PC-3 (cell line): ENCODE data around the gene SEMA3F. TPM values are rescaled to one million over a fixed set of nuclear protein-coding genes. Genes with fewer than 3 reads are reported as not detected.

ENCODE experiments used
- ATAC-seq: fragments of 200-7000 bp; cut with Tn5 transposase; 2 replicates; pipeline ENCODE4 v1.9.1; 2020; ENCODE audit warnings: mild to moderate bottlenecking, moderate library complexity
- BruUV-seq: library from RNA; stranded (reverse); fragments of 400-500 nt; replicated peaks from 2 replicates; lab custom pipeline; 2021; lab: Mats Ljungman, UMichigan
- CTCF ChIA-PET: fragments of 300-600 bp; sonication (Branson Sonifier 250); formaldehyde crosslinking; loops from one replicate; lab custom pipeline; 2022; ENCODE audit warnings: antibody characterized with exemption; lab: Charles Lee
- POLR2A ChIA-PET: fragments of 300-600 bp; sonication (Branson Sonifier 250); formaldehyde crosslinking; loops from one replicate; lab custom pipeline; 2022; ENCODE audit warnings: antibody characterized with exemption; ENCODE audit not compliant: unreplicated experiment; lab: Charles Lee
- DNase-seq: peaks from one replicate; pipeline ENCODE4 v3.0.0-alpha.2; 2015
- H2AFZ ChIP-seq: fragments of 300-600 bp; sonication (generic); 2 replicates; pipeline ENCODE4 v1.6.0; 2016; ENCODE audit warnings: antibody characterized with exemption, low read length
- H3F3A ChIP-seq: fragments of 300-600 bp; sonication (generic); one replicate; pipeline ENCODE4 v1.6.0; 2017; ENCODE audit warnings: antibody characterized with exemption, low read length, control low read depth, mild to moderate bottlenecking; ENCODE audit not compliant: unreplicated experiment
- H3K27ac ChIP-seq: fragments of 300-600 bp; sonication (generic); 2 replicates; pipeline ENCODE4 v1.5.1; 2016; ENCODE audit warnings: mild to moderate bottlenecking, low read length
- H3K27me3 ChIP-seq: fragments of 300-600 bp; sonication (generic); 2 replicates; pipeline ENCODE4 v1.6.1; 2016; ENCODE audit warnings: low read length, mixed read lengths
- H3K36me3 ChIP-seq: fragments of 300-600 bp; sonication (generic); 2 replicates; pipeline ENCODE4 v1.6.1; 2016; ENCODE audit warnings: low read depth, mixed run types, low read length, mixed read lengths
- H3K4me1 ChIP-seq: fragments of 300-600 bp; sonication (generic); 2 replicates; pipeline ENCODE4 v1.5.1; 2016; ENCODE audit warnings: low read length; ENCODE audit not compliant: insufficient read depth
- H3K4me2 ChIP-seq: fragments of 300-600 bp; sonication (generic); 2 replicates; pipeline ENCODE4 v1.6.0; 2016; ENCODE audit warnings: low read length
- H3K4me3 ChIP-seq: fragments of 300-600 bp; sonication (generic); 2 replicates; pipeline ENCODE4 v1.5.1; 2016; ENCODE audit warnings: mild to moderate bottlenecking, low read length, mixed read lengths
- H3K79me2 ChIP-seq: fragments of 300-600 bp; sonication (generic); 2 replicates; pipeline ENCODE4 v1.6.1; 2017; ENCODE audit warnings: low read length, mixed read lengths
- H3K9ac ChIP-seq: fragments of 300-600 bp; sonication (generic); 2 replicates; pipeline ENCODE4 v1.6.0; 2016; ENCODE audit warnings: mild to moderate bottlenecking, low read length
- H3K9me2 ChIP-seq: fragments of 300-600 bp; sonication (generic); replicated peaks from 2 replicates; pipeline ENCODE4 v1.6.1; 2016; ENCODE audit warnings: mixed run types, low read length, mixed read lengths
- H3K9me3 ChIP-seq: fragments of 300-600 bp; sonication (generic); 2 replicates; pipeline ENCODE4 v1.6.1; 2016; ENCODE audit warnings: low read length, mixed read lengths
- H4K20me1 ChIP-seq: fragments of 300-600 bp; sonication (generic); 2 replicates; pipeline ENCODE4 v1.6.1; 2016; ENCODE audit warnings: low read length, mixed read lengths
- CTCF ChIP-seq: fragments of 300-600 bp; sonication (generic); conservative IDR thresholded peaks from 2 replicates; pipeline ENCODE4 v1.5.1; 2017; ENCODE audit warnings: antibody characterized with exemption, low read depth, mild to moderate bottlenecking, low read length
- EZH2 ChIP-seq: fragments of 300-600 bp; sonication (generic); IDR thresholded peaks from one replicate; pipeline ENCODE4 v1.6.1; 2017; ENCODE audit warnings: antibody characterized with exemption, mild to moderate bottlenecking, low read length; ENCODE audit not compliant: unreplicated experiment
- EZH2phosphoT487 ChIP-seq: fragments of 300-600 bp; sonication (generic); IDR thresholded peaks from 2 replicates; pipeline ENCODE4 v1.6.1; 2018; ENCODE audit warnings: mild to moderate bottlenecking, antibody characterized with exemption, low read length, borderline replicate concordance
- intact Hi-C: fragments of 100-400 bp; cut with micrococcal nuclease; formaldehyde crosslinking; loops from 2 replicates; pipeline ENCODE4 v1.9.0; 2023
- total RNA-seq: library from RNA; depleted of rRNA; stranded (reverse); fragments of >200 nt; gene quantifications from 2 replicates; pipeline ENCODE4 v1.2.3, GENCODE V29; 2014

The SEMA3F gene
- total RNA-seq, 1 experiment from 2014 or later: 50.5 TPM

- peak; percentile 71 for DNase-seq
- ATAC-seq: peak; percentile 12
- Histone ChIP-seq H3K4me1 (peaks cover 82% of the 10 kb centered on the region), H3K4me3 (no peak overlapping the region), H3K27me3 (no peaks in the 10 kb centered on the region), H3K36me3 (no peaks in the 10 kb centered on the region), H4K20me1 (no peaks in the 10 kb centered on the region), H3K79me2 (peaks cover 60% of the 10 kb centered on the region), H3K9me2 (no peaks in the 10 kb centered on the region), H3K9me3 (no peaks in the 10 kb centered on the region), H3F3A (no peaks in the 10 kb centered on the region), H3K9ac (peak overlapping the region; percentile 87), H3K27ac (peak overlapping the region; percentile 99), H3K4me2 (peak overlapping the region; percentile 66), H2AFZ (no peak overlapping the region)
- ChIA-PET POLR2A (interaction anchor here (0.6 kb wide), 2 partner anchors 68 to 1815 kb away, joined by 5 read pairs; partner anchors contain the start of gene GNAI2), CTCF (no interaction called here)
- intact Hi-C loops: no loop called here
- BruUV-seq: TSS peak; percentile 58
- TF ChIP-seq CTCF: no peak
- no peak for TF ChIP-seq EZH2phosphoT487
- no peak for TF ChIP-seq EZH2
These were observed 12.1 kb downstream of the SEMA3F start for GRCh38 chr3:50167069-50167840.

DNA sequence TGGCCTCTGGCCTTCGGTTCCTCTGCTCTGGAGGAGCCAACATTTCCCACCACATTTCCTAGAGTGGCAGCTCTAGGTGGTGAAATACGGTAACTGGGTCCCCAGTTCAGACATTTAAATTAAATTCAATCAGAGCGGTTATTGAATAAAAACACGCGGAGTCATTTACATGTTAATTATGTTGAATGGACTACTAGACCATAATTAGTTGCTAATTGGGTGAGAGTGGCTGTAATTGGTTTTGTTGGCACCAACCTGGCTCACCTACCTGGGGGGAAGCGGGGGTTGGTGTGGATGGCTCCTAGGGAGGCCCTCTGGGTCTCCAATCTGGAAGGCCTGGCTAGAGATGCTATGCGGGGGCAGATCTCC, 12.7 kb downstream of the SEMA3F start:
- Histone ChIP-seq H3K4me3 (no peak overlapping the region), H2AFZ (no peak overlapping the region), H3K79me2 (peaks cover 60% of the 10 kb centered on the region), H3K27me3 (no peaks in the 10 kb centered on the region), H3K9ac (peak overlapping the region; percentile 72), H3K4me2 (peak overlapping the region; percentile 42), H3K9me2 (no peaks in the 10 kb centered on the region), H3F3A (no peaks in the 10 kb centered on the region), H3K36me3 (no peaks in the 10 kb centered on the region), H3K9me3 (no peaks in the 10 kb centered on the region), H3K4me1 (peaks cover 82% of the 10 kb centered on the region), H3K27ac (peak overlapping the region; percentile 96), H4K20me1 (no peaks in the 10 kb centered on the region)
- ChIA-PET CTCF (no interaction called here), POLR2A (interaction anchor here (0.6 kb wide), 2 partner anchors 68 to 1815 kb away, joined by 5 read pairs; partner anchors contain the start of gene GNAI2)
- no peak for ATAC-seq
- BruUV-seq: no TSS peak
- TF ChIP-seq EZH2phosphoT487 (no peak), CTCF (no peak), EZH2 (no peak)
- DNase-seq: no peak
- intact Hi-C loops: no loop called here

GRCh38 chr3:50168388-50168787, 13.3 kb downstream of the SEMA3F start:
- Histone ChIP-seq H3K4me1 (peaks cover 78% of the 10 kb centered on the region), H3K4me2 (no peak overlapping the region), H3K9ac (peak overlapping the region; percentile 72; the same call in 1 of the 2 replicates), H3F3A (no peaks in the 10 kb centered on the region), H3K36me3 (no peaks in the 10 kb centered on the region), H3K4me3 (no peak overlapping the region), H3K9me2 (no peaks in the 10 kb centered on the region), H3K9me3 (no peaks in the 10 kb centered on the region), H3K27me3 (no peaks in the 10 kb centered on the region), H3K79me2 (peaks cover 60% of the 10 kb centered on the region), H2AFZ (no peak overlapping the region), H4K20me1 (no peaks in the 10 kb centered on the region), H3K27ac (peak overlapping the region; percentile 96)
- BruUV-seq: no TSS peak
- DNase-seq: no peak
- CTCF ChIA-PET: no interaction called here
- TF ChIP-seq EZH2 (no peak), EZH2phosphoT487 (no peak), CTCF (no peak)
- no peak for ATAC-seq
- intact Hi-C loops: no loop called here
- POLR2A ChIA-PET: no interaction called here
